Peyer's patch (tissue), 4 donors: ENCODE data around the gene KBTBD3.
"Not testable (repeated sequence)": the region's sequence is repeated elsewhere in the genome, so short reads cannot be mapped to it uniquely, and the experiment has no call there.

Experiments
- CTCF ChIP-seq, 6 experiments: fragments of 450-650 bp in 4 of 6; fragments of 200-600 bp in 2 of 6; sonication (generic) in 1 of 6; IDR thresholded peaks; one replicate each; pipeline ENCODE4 v1.5.1; 2017 to 2019; ENCODE audit warnings: antibody characterized with exemption in 6 of 6, mild to moderate bottlenecking in 3 of 6, moderate library complexity in 1 of 6
- POLR2A ChIP-seq, 2 donors: fragments of 450-650 bp; IDR thresholded peaks; one replicate each; pipeline ENCODE4 v1.5.1; 2017; ENCODE audit warnings: antibody characterized with exemption in 2 of 2, mild to moderate bottlenecking in 2 of 2, moderate library complexity in 2 of 2

- not testable (repeated sequence) for TF ChIP-seq CTCF, POLR2A (IDR thresholded peaks at IDR 0.05)
These were observed 74.1 kb downstream of the KBTBD3 start for GRCh38 chr11:106003094-106003493.
